GM12891 (cell line): Measurements from ENCODE around the gene RAP1GDS1.
"Not testable (repeated sequence)": the region's sequence is repeated elsewhere in the genome, so short reads cannot be mapped to it uniquely, and the experiment has no call there.

Experiments used
- DNase-seq: peaks from one replicate; pipeline ENCODE4 v3.0.0; 2011; ENCODE audit warnings: low spot score; ENCODE audit not compliant: insufficient read length
- FAIRE-seq: peaks from 2 replicates; lab custom pipeline; 2011; peaks lifted over from hg19 to GRCh38; lab: Jason Lieb, UNC
- PAX5 ChIP-seq: IDR thresholded peaks from 2 replicates; pipeline ENCODE4 v1.6.1; 2011; ENCODE audit warnings: low read length, moderate library complexity, mild to moderate bottlenecking; ENCODE audit not compliant: insufficient read depth, severe bottlenecking
- POLR2A ChIP-seq: IDR thresholded peaks from 2 replicates; pipeline ENCODE4 v1.6.1; 2011; ENCODE audit warnings: low read depth, low read length, control low read depth
- POLR2AphosphoS5 ChIP-seq: IDR thresholded peaks from 2 replicates; pipeline ENCODE4 v1.6.1; 2011; ENCODE audit warnings: low read depth, low read length, control low read depth
- POU2F2 ChIP-seq: IDR thresholded peaks from 2 replicates; pipeline ENCODE4 v1.6.1; 2011; ENCODE audit warnings: low read depth, mild to moderate bottlenecking, control low read depth, low read length, moderate library complexity
- SPI1 ChIP-seq: IDR thresholded peaks from 2 replicates; pipeline ENCODE4 v1.6.1; 2011; ENCODE audit warnings: low read depth, low read length, control low read depth
- TAF1 ChIP-seq: IDR thresholded peaks from 2 replicates; pipeline ENCODE4 v1.6.1; 2011; ENCODE audit warnings: low read depth, low read length, control low read depth

The RAP1GDS1 gene

GRCh38 chr4:98284640-98285046, 23.5 kb downstream of the RAP1GDS1 start:
- DNase-seq (no peak), FAIRE-seq (no peak)
- TF ChIP-seq SPI1: no peak

- FAIRE-seq (no peak), DNase-seq (no peak)
- TF ChIP-seq SPI1 (no peak), POLR2A (no peak), PAX5 (no peak), TAF1 (no peak), POLR2AphosphoS5 (no peak), POU2F2 (no peak)
Measured at GRCh38 chr4:98285676-98286075, 24.5 kb downstream of the RAP1GDS1 start.

GRCh38 chr4:98287328-98287727, 26.1 kb downstream of the RAP1GDS1 start:
- TF ChIP-seq POLR2AphosphoS5 (no peak), POU2F2 (no peak), PAX5 (no peak), TAF1 (no peak), SPI1 (no peak), POLR2A (no peak)
- FAIRE-seq (no peak), DNase-seq (no peak)

GRCh38 chr4:98288671-98289070, 27.5 kb downstream of the RAP1GDS1 start:
- not testable (repeated sequence) for FAIRE-seq, DNase-seq

- no peak for DNase-seq
- TF ChIP-seq TAF1 (no peak), POLR2AphosphoS5 (no peak), SPI1 (no peak), PAX5 (no peak), POLR2A (no peak), POU2F2 (no peak)
- no peak for FAIRE-seq
Measured at GRCh38 chr4:98289375-98289774, 28.2 kb downstream of the RAP1GDS1 start.

- FAIRE-seq: no peak
Measured at GRCh38 chr4:98290511-98290910, 29.3 kb downstream of the RAP1GDS1 start.

GRCh38 chr4:98293104-98293887, 32.1 kb downstream of the RAP1GDS1 start:
- DNase-seq: no peak
- no peak for FAIRE-seq
- TF ChIP-seq PAX5 (no peak), POU2F2 (no peak), TAF1 (no peak), POLR2A (no peak), POLR2AphosphoS5 (no peak), SPI1 (no peak)

More at GRCh38 chr4:98290511-98290910, 29.3 kb downstream of the RAP1GDS1 start:
- TF ChIP-seq TAF1 (no peak), SPI1 (no peak), POLR2A (no peak)
- no peak for DNase-seq

GRCh38 chr4:98298022-98298421, 36.8 kb downstream of the RAP1GDS1 start:
- DNase-seq (no peak), FAIRE-seq (no peak)
- TF ChIP-seq POLR2AphosphoS5 (no peak), PAX5 (no peak)

- TF ChIP-seq POLR2AphosphoS5 (no peak), TAF1 (no peak), SPI1 (no peak), POU2F2 (no peak), PAX5 (no peak), POLR2A (no peak)
- DNase-seq: no peak
- no peak for FAIRE-seq
Measured at GRCh38 chr4:98300706-98301105, 39.5 kb downstream of the RAP1GDS1 start.

- TF ChIP-seq POU2F2 (no peak), TAF1 (no peak), POLR2A (no peak), SPI1 (no peak), POLR2AphosphoS5 (no peak), PAX5 (no peak)
- FAIRE-seq (no peak), DNase-seq (no peak)
Measured at GRCh38 chr4:98305576-98305975, 44.4 kb downstream of the RAP1GDS1 start.

GRCh38 chr4:98310867-98311266, 49.7 kb downstream of the RAP1GDS1 start:
- DNase-seq (no peak), FAIRE-seq (no peak)
- TF ChIP-seq POLR2AphosphoS5 (no peak), SPI1 (no peak), TAF1 (no peak), POLR2A (no peak), PAX5 (no peak), POU2F2 (no peak)
